ENCODE measurements around the gene INPP5D. TPM values are rescaled to one million over a fixed set of nuclear protein-coding genes. Genes with fewer than 3 reads are reported as not detected.

INPP5D gene
- total RNA-seq, 3 donors from 2014 or later: 8.2 to 14.4 (median 9.1) TPM

GRCh38 chr2:233072838-233073237 is 12.7 kb downstream of the INPP5D start:
- ATAC-seq (no peak), DNase-seq (no peak)
- Histone ChIP-seq H3K4me3 (no peak overlapping the region), H3K9me3 (no peaks in the 10 kb centered on the region), H3K4me1 (ENCODE audit: low read depth) (peaks cover 9% of the 10 kb centered on the region), H3K36me3 (ENCODE audit: low read depth) (no peaks in the 10 kb centered on the region)
- intact Hi-C loops (cut with DNase I, micrococcal nuclease): no loop called here
- no peak for TF ChIP-seq CTCF (IDR thresholded peaks at IDR 0.05)

- ATAC-seq (no peak), DNase-seq (no peak)
- TF ChIP-seq CTCF (IDR thresholded peaks at IDR 0.05): no peak
Observed at GRCh38 chr2:233074106-233074505, 14.0 kb downstream of the INPP5D start.

GRCh38 chr2:233075141-233075965 is 15.2 kb downstream of the INPP5D start:
- H3K9me3 ChIP-seq: no peaks in the 10 kb centered on the region
- H3K4me3 ChIP-seq: no peak overlapping the region
- no peaks in the 10 kb centered on the region for H3K36me3 ChIP-seq (ENCODE audit: low read depth)
- H3K4me1 ChIP-seq (ENCODE audit: low read depth): peaks cover 9% of the 10 kb centered on the region
- DNase-seq (no peak), ATAC-seq (peak; percentile 51)
- TF ChIP-seq CTCF (IDR thresholded peaks at IDR 0.05): no peak
- intact Hi-C loops (cut with DNase I, micrococcal nuclease): no loop called here

More at GRCh38 chr2:233074106-233074505, 14.0 kb downstream of the INPP5D start:
- H3K4me1 ChIP-seq (ENCODE audit: low read depth): peaks cover 9% of the 10 kb centered on the region
- H3K9me3 ChIP-seq: no peaks in the 10 kb centered on the region
- H3K36me3 ChIP-seq (ENCODE audit: low read depth): no peaks in the 10 kb centered on the region
- no peak overlapping the region for H3K4me3 ChIP-seq
- intact Hi-C loops (cut with DNase I, micrococcal nuclease): no loop called here

- intact Hi-C loops (cut with DNase I, micrococcal nuclease): no loop called here
- ATAC-seq: peak; percentile 81
- no peak for TF ChIP-seq CTCF (IDR thresholded peaks at IDR 0.05)
- Histone ChIP-seq H3K4me1 (ENCODE audit: low read depth) (peaks cover 14% of the 10 kb centered on the region), H3K9me3 (no peaks in the 10 kb centered on the region), H3K36me3 (ENCODE audit: low read depth) (no peaks in the 10 kb centered on the region), H3K4me3 (no peak overlapping the region)
- no peak for DNase-seq
Observed at GRCh38 chr2:233075966-233076339, 15.8 kb downstream of the INPP5D start.

GRCh38 chr2:233076749-233077148 is 16.6 kb downstream of the INPP5D start:
- no peak for DNase-seq
- ATAC-seq: no peak
- Histone ChIP-seq H3K36me3 (ENCODE audit: low read depth) (no peaks in the 10 kb centered on the region), H3K4me1 (ENCODE audit: low read depth) (peaks cover 17% of the 10 kb centered on the region), H3K9me3 (no peaks in the 10 kb centered on the region), H3K4me3 (no peak overlapping the region)
- no peak for TF ChIP-seq CTCF (IDR thresholded peaks at IDR 0.05)
- intact Hi-C loops (cut with DNase I, micrococcal nuclease): no loop called here
